EH (cell line): ENCODE data around the gene MCC.
A peak's percentile ranks its signal among the peaks of the same experiment; 100 is the strongest.

ENCODE experiments used
- DNase-seq: peaks from one replicate; pipeline ENCODE4 v3.0.0-alpha.2; 2015; ENCODE audit warnings: low read depth

MCC gene

GRCh38 chr5:113056988-113057387 is 431.3 kb downstream of the MCC start:
- no peak for DNase-seq

- DNase-seq: no peak
These were observed 433.4 kb downstream of the MCC start for GRCh38 chr5:113054899-113055298.

- no peak for DNase-seq
These were observed 434.7 kb downstream of the MCC start for GRCh38 chr5:113053511-113053995.

GRCh38 chr5:113052041-113052795 is 436.0 kb downstream of the MCC start:
- DNase-seq: peak; percentile 55

- DNase-seq: peak; percentile 82
These were observed 437.4 kb downstream of the MCC start for GRCh38 chr5:113050721-113051382.

GRCh38 chr5:113048931-113049330 is 439.3 kb downstream of the MCC start:
- DNase-seq: no peak

GRCh38 chr5:113047733-113048652 is 440.3 kb downstream of the MCC start:
- no peak for DNase-seq

GRCh38 chr5:113047234-113047633 is 441.0 kb downstream of the MCC start:
- peak; percentile 49 for DNase-seq

- DNase-seq: no peak
These were observed 443.3 kb downstream of the MCC start for GRCh38 chr5:113044776-113045465.

GRCh38 chr5:113043491-113043931 is 444.7 kb downstream of the MCC start:
- peak; percentile 42 for DNase-seq

GRCh38 chr5:113042491-113043243 is 445.6 kb downstream of the MCC start:
- no peak for DNase-seq

GRCh38 chr5:113040672-113041260 is 447.5 kb downstream of the MCC start:
- no peak for DNase-seq

- no peak for DNase-seq
These were observed 448.3 kb downstream of the MCC start for GRCh38 chr5:113039934-113040285.

GRCh38 chr5:113039229-113039933 is 448.9 kb downstream of the MCC start:
- DNase-seq: no peak

- DNase-seq: peak; percentile 69
These were observed 449.5 kb downstream of the MCC start for GRCh38 chr5:113038714-113039113.

GRCh38 chr5:113038136-113038535 is 450.1 kb downstream of the MCC start:
- no peak for DNase-seq

GRCh38 chr5:113036826-113037225 is 451.4 kb downstream of the MCC start:
- no peak for DNase-seq

GRCh38 chr5:113036321-113036720 is 451.9 kb downstream of the MCC start:
- DNase-seq: no peak

- DNase-seq: no peak
These were observed 453.2 kb downstream of the MCC start for GRCh38 chr5:113035096-113035495.

- peak; percentile 94 for DNase-seq
These were observed 454.0 kb downstream of the MCC start for GRCh38 chr5:113034182-113034773.
